CD4-positive, alpha-beta memory T cell (primary cell): ENCODE measurements around the gene ZNF705A. TPM values are rescaled to one million over a fixed set of nuclear protein-coding genes. Genes with fewer than 3 reads are reported as not detected.
"Not testable (repeated sequence)": the region's sequence is repeated elsewhere in the genome, so short reads cannot be mapped to it uniquely, and the experiment has no call there.

ENCODE experiments used
- CTCF ChIA-PET: fragments of 350-600 bp; sonication (Branson Sonifier 250); formaldehyde crosslinking; loops from one replicate; lab custom pipeline; 2021; ENCODE audit warnings: inconsistent platforms; ENCODE audit not compliant: partially characterized antibody; lab: Charles Lee
- POLR2A ChIA-PET: fragments of 350-600 bp; sonication (Branson Sonifier 250); formaldehyde crosslinking; loops from one replicate; lab custom pipeline; 2021; ENCODE audit not compliant: partially characterized antibody; lab: Charles Lee
- DNase-seq, 5 donors: peaks; one replicate each; pipeline versions ENCODE4 v3.0.0 to v3.0.0-alpha.2; 2020 to 2022; ENCODE audit warnings: mixed read lengths in 1 of 5
- H3K27ac ChIP-seq: one replicate; pipeline ENCODE4 v1.7.0; 2013; ENCODE audit warnings: low read depth, low read length
- H3K27me3 ChIP-seq: 2 replicates; pipeline ENCODE4 v1.7.0; 2013; ENCODE audit warnings: mild to moderate bottlenecking, low read length, moderate library complexity; ENCODE audit not compliant: insufficient read depth
- H3K36me3 ChIP-seq: 2 replicates; pipeline ENCODE4 v1.7.0; 2013; ENCODE audit warnings: mild to moderate bottlenecking, low read length, moderate library complexity; ENCODE audit not compliant: insufficient read depth
- H3K4me1 ChIP-seq: 2 replicates; pipeline ENCODE4 v1.7.0; 2013; ENCODE audit warnings: mild to moderate bottlenecking, low read length, moderate library complexity; ENCODE audit not compliant: insufficient read depth
- H3K4me3 ChIP-seq, 2 donors: one replicate each; pipeline ENCODE4 v1.7.0; 2013; ENCODE audit warnings: low read length in 2 of 2, mild to moderate bottlenecking in 1 of 2
- H3K9me3 ChIP-seq, 2 donors: one replicate each; pipeline ENCODE4 v1.7.0; 2013; ENCODE audit warnings: low read length in 2 of 2, control low read depth in 1 of 2; ENCODE audit not compliant: control insufficient read depth in 1 of 2
- H3K27ac Mint-ChIP-seq, 7 donors: one replicate each; pipeline ENCODE4 v1.8.0; 2020 to 2021; ENCODE audit warnings: mixed read lengths in 7 of 7, mild to moderate bottlenecking in 6 of 7, inconsistent platforms in 3 of 7, moderate library complexity in 3 of 7
- H3K27me3 Mint-ChIP-seq, 2 donors: one replicate each; pipeline ENCODE4 v1.8.0; 2020 to 2021; ENCODE audit warnings: mixed read lengths in 2 of 2
- H3K36me3 Mint-ChIP-seq, 2 donors: one replicate each; pipeline ENCODE4 v1.8.0; 2020 to 2021; ENCODE audit warnings: mixed read lengths in 2 of 2, inconsistent platforms in 1 of 2, mild to moderate bottlenecking in 1 of 2
- H3K4me1 Mint-ChIP-seq, 4 donors: one replicate each; pipeline ENCODE4 v1.8.0; 2020 to 2021; ENCODE audit warnings: mixed read lengths in 4 of 4, mild to moderate bottlenecking in 1 of 4
- H3K4me3 Mint-ChIP-seq, 8 donors: one replicate each; pipeline ENCODE4 v1.8.0; 2020 to 2021; ENCODE audit warnings: mixed read lengths in 8 of 8, mild to moderate bottlenecking in 7 of 8, moderate library complexity in 6 of 8, inconsistent platforms in 3 of 8
- H3K9me3 Mint-ChIP-seq, 8 donors: one replicate each; pipeline ENCODE4 v1.8.0; 2020 to 2021; ENCODE audit warnings: mixed read lengths in 8 of 8, mild to moderate bottlenecking in 5 of 8, inconsistent platforms in 3 of 8, moderate library complexity in 1 of 8
- intact Hi-C: fragments of 100-400 bp; cut with micrococcal nuclease; formaldehyde crosslinking; loops from one replicate; pipeline ENCODE4 v1.15.1; 2023
- polyA plus RNA-seq, 2 donors: library from polyadenylated mRNA; unstranded; fragments of 300-500 nt; fragmentation: Illumina TruSeq; gene quantifications; one replicate each; pipeline ENCODE4 v1.2.3, GENCODE V29; 2021
- total RNA-seq, 2 experiments: library from RNA; stranded (reverse); gene quantifications; one replicate each; pipeline ENCODE4 v1.2.3, GENCODE V29; 2021

The ZNF705A gene
- not detected for total RNA-seq
- polyA plus RNA-seq: not detected

- DNase-seq: no peak
- peaks cover 5 to 26% (median 13%) of the 10 kb centered on the region in 4 donors for H3K4me1 Mint-ChIP-seq
- intact Hi-C loops: no loop called here
- no peaks in the 10 kb centered on the region for H3K36me3 ChIP-seq
- no peak within 1 kb of the TSS for H3K27ac ChIP-seq
- peaks cover 0 to 2% (median 0%) of the 10 kb centered on the region in 8 donors for H3K9me3 Mint-ChIP-seq
- peaks cover 4 to 11% of the 10 kb centered on the region in 2 donors for H3K27me3 Mint-ChIP-seq
- no peak within 1 kb of the TSS for H3K4me3 Mint-ChIP-seq
- H3K4me1 ChIP-seq: peaks cover 19% of the 10 kb centered on the region
- no peaks in the 10 kb centered on the region for H3K36me3 Mint-ChIP-seq
- H3K4me3 ChIP-seq: no peak within 1 kb of the TSS
- no peaks in the 10 kb centered on the region for H3K27me3 ChIP-seq
- H3K27ac Mint-ChIP-seq: no peak within 1 kb of the TSS
- no peaks in the 10 kb centered on the region for H3K9me3 ChIP-seq
- ChIA-PET POLR2A (no interaction called here), CTCF (no interaction called here)
These were observed at the start of gene ZNF705A for GRCh38 chr12:8156845-8157244. Gene ZNF705A (plus strand): TSS chr12:8157015. CDS start chr12:8172626, 15,611 bp downstream.

- H3K4me3 Mint-ChIP-seq: peak overlapping the region in 1 of 8 donors; percentile 4
- Histone ChIP-seq H3K27ac (no peak overlapping the region), H3K4me3 (no peak overlapping the region), H3K9me3 (no peaks in the 10 kb centered on the region), H3K4me1 (no peaks in the 10 kb centered on the region), H3K36me3 (no peaks in the 10 kb centered on the region), H3K27me3 (no peaks in the 10 kb centered on the region)
- peaks cover 0 to 6% (median 4%) of the 10 kb centered on the region in 4 donors for H3K4me1 Mint-ChIP-seq
- H3K27me3 Mint-ChIP-seq: no peaks in the 10 kb centered on the region
- peak; percentile 71 to 80 (median 74) for DNase-seq
- H3K9me3 Mint-ChIP-seq: no peaks in the 10 kb centered on the region
- ChIA-PET CTCF (interaction anchor here (0.8 to 4.9 kb wide), 17 partner anchors 10 to 129 kb away, joined by 3 to 33 read pairs (median 3); partner anchors contain the start of gene FAM90A1), POLR2A (no interaction called here)
- peak overlapping the region in 3 of 7 donors; percentile 2 to 58 (median 53) for H3K27ac Mint-ChIP-seq
- peaks cover 30 to 43% of the 10 kb centered on the region in 2 donors for H3K36me3 Mint-ChIP-seq
- intact Hi-C loops: loop anchor here (1.0 kb wide), 2 partner anchors 71 to 128 kb away; no protein-coding TSS in a partner anchor
These were observed 47.9 kb upstream of the ZNF705A start for GRCh38 chr12:8108808-8109398.

- H3K27me3 ChIP-seq, H3K4me3 Mint-ChIP-seq, H3K4me1 ChIP-seq, H3K27ac Mint-ChIP-seq, H3K4me1 Mint-ChIP-seq, H3K36me3 ChIP-seq, H3K4me3 ChIP-seq, H3K9me3 ChIP-seq, H3K9me3 Mint-ChIP-seq, POLR2A ChIA-PET, H3K27ac ChIP-seq, DNase-seq, H3K27me3 Mint-ChIP-seq, intact Hi-C loops: not testable (repeated sequence)
- peaks cover 25 to 32% of the 10 kb centered on the region in 2 donors for H3K36me3 Mint-ChIP-seq
- CTCF ChIA-PET: interaction anchor here (0.7 kb wide), 1 partner anchor 125 kb away, joined by 4 read pairs; no protein-coding TSS in a partner anchor
These were observed 43.7 kb upstream of the ZNF705A start for GRCh38 chr12:8113117-8113516.

GRCh38 chr12:8120072-8120713 is 36.6 kb upstream of the ZNF705A start:
- no peaks in the 10 kb centered on the region for H3K4me1 ChIP-seq
- POLR2A ChIA-PET: no interaction called here
- no peaks in the 10 kb centered on the region for H3K9me3 ChIP-seq
- no peaks in the 10 kb centered on the region for H3K4me1 Mint-ChIP-seq
- H3K4me3 ChIP-seq: no peak overlapping the region
- H3K27me3 ChIP-seq: no peaks in the 10 kb centered on the region
- no peak overlapping the region for H3K27ac ChIP-seq
- H3K27me3 Mint-ChIP-seq: no peaks in the 10 kb centered on the region
- intact Hi-C loops: no loop called here
- H3K27ac Mint-ChIP-seq: no peak overlapping the region
- DNase-seq: no peak
- no peak overlapping the region for H3K4me3 Mint-ChIP-seq
- no peaks in the 10 kb centered on the region for H3K9me3 Mint-ChIP-seq
- peaks cover 26 to 32% of the 10 kb centered on the region in 2 donors for H3K36me3 Mint-ChIP-seq
- no peaks in the 10 kb centered on the region for H3K36me3 ChIP-seq
- CTCF ChIA-PET: interaction anchor here (1.3 to 4.4 kb wide), 2 partner anchors 11 to 15 kb away, joined by 4 to 24 read pairs; no protein-coding TSS in a partner anchor

- Mint-ChIP-seq H3K4me1 (peaks cover 11 to 17% (median 15%) of the 10 kb centered on the region in 4 donors), H3K27ac (peak within 1 kb of the TSS in 3 of 7 donors; percentile 24 to 43 (median 25)), H3K4me3 (no peak within 1 kb of the TSS), H3K9me3 (no peaks in the 10 kb centered on the region), H3K27me3 (no peaks in the 10 kb centered on the region), H3K36me3 (peaks cover 23 to 27% of the 10 kb centered on the region in 2 donors)
- ChIA-PET CTCF (interaction anchor here (1.0 kb wide), 1 partner anchor 14 kb away, joined by 3 read pairs; no protein-coding TSS in a partner anchor), POLR2A (no interaction called here)
- H3K4me1 ChIP-seq: peaks cover 9% of the 10 kb centered on the region
- no peak within 1 kb of the TSS for H3K4me3 ChIP-seq
- H3K36me3 ChIP-seq: no peaks in the 10 kb centered on the region
- no peak for DNase-seq
- intact Hi-C loops: no loop called here
- no peaks in the 10 kb centered on the region for H3K9me3 ChIP-seq
- no peaks in the 10 kb centered on the region for H3K27me3 ChIP-seq
- H3K27ac ChIP-seq: no peak within 1 kb of the TSS
These were observed 33.5 kb upstream of the ZNF705A start, which contains the start of gene CLEC4A for GRCh38 chr12:8123124-8123912. Gene CLEC4A (plus strand): TSS chr12:8123617. CDS start chr12:8123879, 262 bp downstream.

- ChIA-PET POLR2A (no interaction called here), CTCF (no interaction called here)
- no peak overlapping the region for H3K4me3 ChIP-seq
- H3K9me3 ChIP-seq: no peaks in the 10 kb centered on the region
- Mint-ChIP-seq H3K27ac (peak overlapping the region in 6 of 7 donors; percentile 16 to 67 (median 40)), H3K4me1 (peaks cover 11 to 17% (median 15%) of the 10 kb centered on the region in 4 donors), H3K36me3 (peaks cover 19 to 33% of the 10 kb centered on the region in 2 donors), H3K4me3 (peak overlapping the region in 3 of 8 donors; percentile 6 to 16 (median 9)), H3K9me3 (no peaks in the 10 kb centered on the region), H3K27me3 (no peaks in the 10 kb centered on the region)
- no peaks in the 10 kb centered on the region for H3K27me3 ChIP-seq
- intact Hi-C loops: no loop called here
- no peak overlapping the region for H3K27ac ChIP-seq
- DNase-seq: peak in 4 of 5 donors; percentile 22 to 39 (median 30)
- no peaks in the 10 kb centered on the region for H3K36me3 ChIP-seq
- H3K4me1 ChIP-seq: peaks cover 9% of the 10 kb centered on the region
These were observed 29.7 kb upstream of the ZNF705A start for GRCh38 chr12:8127138-8127537.
